ENCODE results near the gene HACD3.

DNA sequence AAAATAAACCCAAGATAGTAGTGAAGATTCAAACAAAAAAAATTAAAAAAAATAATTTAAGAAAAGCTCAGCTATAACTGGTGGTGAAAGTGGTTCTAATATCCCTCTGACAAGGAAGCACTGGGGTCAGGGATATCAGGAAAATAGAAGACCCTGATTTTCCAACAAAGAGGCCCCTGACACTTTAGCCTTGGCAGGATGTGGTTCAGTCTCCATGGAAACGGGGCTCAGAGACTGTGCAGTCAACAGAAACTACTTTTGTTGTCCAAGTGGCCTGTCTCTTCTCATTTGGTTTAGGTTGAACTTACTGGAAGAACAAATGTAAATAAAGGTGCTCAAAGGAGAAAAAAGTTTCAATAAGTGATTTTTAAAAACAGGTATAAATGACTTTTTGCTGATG is 53.4 kb downstream of the HACD3 start:
- TF ChIP-seq RAD21 (IDR thresholded peaks at IDR 0.05): no peak
- TF ChIP-seq, protein P1, sequence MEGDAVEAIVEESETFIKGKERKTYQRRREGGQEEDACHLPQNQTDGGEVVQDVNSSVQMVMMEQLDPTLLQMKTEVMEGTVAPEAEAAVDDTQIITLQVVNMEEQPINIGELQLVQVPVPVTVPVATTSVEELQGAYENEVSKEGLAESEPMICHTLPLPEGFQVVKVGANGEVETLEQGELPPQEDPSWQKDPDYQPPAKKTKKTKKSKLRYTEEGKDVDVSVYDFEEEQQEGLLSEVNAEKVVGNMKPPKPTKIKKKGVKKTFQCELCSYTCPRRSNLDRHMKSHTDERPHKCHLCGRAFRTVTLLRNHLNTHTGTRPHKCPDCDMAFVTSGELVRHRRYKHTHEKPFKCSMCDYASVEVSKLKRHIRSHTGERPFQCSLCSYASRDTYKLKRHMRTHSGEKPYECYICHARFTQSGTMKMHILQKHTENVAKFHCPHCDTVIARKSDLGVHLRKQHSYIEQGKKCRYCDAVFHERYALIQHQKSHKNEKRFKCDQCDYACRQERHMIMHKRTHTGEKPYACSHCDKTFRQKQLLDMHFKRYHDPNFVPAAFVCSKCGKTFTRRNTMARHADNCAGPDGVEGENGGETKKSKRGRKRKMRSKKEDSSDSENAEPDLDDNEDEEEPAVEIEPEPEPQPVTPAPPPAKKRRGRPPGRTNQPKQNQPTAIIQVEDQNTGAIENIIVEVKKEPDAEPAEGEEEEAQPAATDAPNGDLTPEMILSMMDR (IDR thresholded peaks at IDR 0.05; ENCODE audit: low read depth, low read length, missing input control): no peak
- no peak for TF ChIP-seq YY1 (IDR thresholded peaks at IDR 0.05)
